GM12872 (cell line): ENCODE data around the gene RASGEF1C.

ENCODE experiments used
- CTCF ChIP-seq: IDR thresholded peaks from 3 replicates; pipeline ENCODE4 v1.5.1; 2011; ENCODE audit warnings: low read depth, mild to moderate bottlenecking, low read length, moderate library complexity; ENCODE audit not compliant: insufficient read depth

Gene RASGEF1C

GRCh38 chr5:180210961-180211760, 2.1 kb upstream of the RASGEF1C start:
- no peak for TF ChIP-seq CTCF

- no peak for TF ChIP-seq CTCF
These were observed 453 bp downstream of the RASGEF1C start for GRCh38 chr5:180208435-180209081.

- no peak for TF ChIP-seq CTCF
These were observed 975 bp downstream of the RASGEF1C start for GRCh38 chr5:180208038-180208434.

- TF ChIP-seq CTCF, result no peak
These were observed 1.4 kb downstream of the RASGEF1C start for GRCh38 chr5:180207593-180207992.

GRCh38 chr5:180206993-180207392, 2.0 kb downstream of the RASGEF1C start:
- TF ChIP-seq CTCF, result no peak

- TF ChIP-seq CTCF, result no peak
These were observed 3.1 kb downstream of the RASGEF1C start for GRCh38 chr5:180205916-180206315.

GRCh38 chr5:180204276-180204819, 4.7 kb downstream of the RASGEF1C start:
- no peak for TF ChIP-seq CTCF
